NCI-H146 treated with DMSO at 0.1 percent for 48 hours (cell line): ENCODE results near the gene SIM1.

Experiments used
- DNase-seq: peaks from one replicate; lab custom pipeline; 2025; ENCODE audit not compliant: unreplicated experiment; lab: John Stamatoyannopoulos, UW

The SIM1 gene

DNA sequence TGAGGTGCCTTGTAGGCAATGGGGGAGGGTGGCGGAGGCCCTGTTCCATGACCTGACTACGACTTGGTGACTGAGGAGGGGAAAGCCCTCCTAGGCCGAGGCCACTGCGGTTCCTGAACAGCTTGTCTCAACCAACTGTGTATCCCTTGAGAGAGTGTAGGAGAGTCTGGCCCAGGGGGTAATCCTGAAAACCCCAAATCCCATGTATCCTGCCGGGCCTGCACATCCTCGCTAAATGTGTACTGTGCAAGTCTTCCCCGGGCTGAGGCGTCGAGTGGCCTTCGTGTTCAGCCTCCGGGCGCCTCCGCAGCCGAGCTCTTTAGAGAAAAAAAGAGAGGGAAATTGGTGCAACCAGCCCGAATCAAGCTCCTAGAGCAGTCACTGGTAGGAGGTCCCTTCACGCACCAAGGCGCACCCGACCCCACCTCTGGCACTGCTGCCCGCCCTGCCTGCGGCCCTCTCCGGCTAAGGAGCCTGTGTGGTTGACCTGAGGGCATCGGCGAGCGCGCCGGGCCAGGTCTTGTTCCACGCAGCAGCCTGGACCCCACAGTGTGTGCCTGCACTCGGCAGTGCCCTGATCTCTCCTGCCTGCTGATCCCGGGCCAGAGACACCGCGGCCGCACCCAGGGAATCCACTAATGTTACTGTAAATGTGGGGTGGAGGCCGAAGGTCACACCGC, 7.3 kb downstream of the SIM1 start:
- no peak for DNase-seq

GRCh38 chr6:100456908-100457235, 7.8 kb downstream of the SIM1 start:
- DNase-seq = no peak

DNA sequence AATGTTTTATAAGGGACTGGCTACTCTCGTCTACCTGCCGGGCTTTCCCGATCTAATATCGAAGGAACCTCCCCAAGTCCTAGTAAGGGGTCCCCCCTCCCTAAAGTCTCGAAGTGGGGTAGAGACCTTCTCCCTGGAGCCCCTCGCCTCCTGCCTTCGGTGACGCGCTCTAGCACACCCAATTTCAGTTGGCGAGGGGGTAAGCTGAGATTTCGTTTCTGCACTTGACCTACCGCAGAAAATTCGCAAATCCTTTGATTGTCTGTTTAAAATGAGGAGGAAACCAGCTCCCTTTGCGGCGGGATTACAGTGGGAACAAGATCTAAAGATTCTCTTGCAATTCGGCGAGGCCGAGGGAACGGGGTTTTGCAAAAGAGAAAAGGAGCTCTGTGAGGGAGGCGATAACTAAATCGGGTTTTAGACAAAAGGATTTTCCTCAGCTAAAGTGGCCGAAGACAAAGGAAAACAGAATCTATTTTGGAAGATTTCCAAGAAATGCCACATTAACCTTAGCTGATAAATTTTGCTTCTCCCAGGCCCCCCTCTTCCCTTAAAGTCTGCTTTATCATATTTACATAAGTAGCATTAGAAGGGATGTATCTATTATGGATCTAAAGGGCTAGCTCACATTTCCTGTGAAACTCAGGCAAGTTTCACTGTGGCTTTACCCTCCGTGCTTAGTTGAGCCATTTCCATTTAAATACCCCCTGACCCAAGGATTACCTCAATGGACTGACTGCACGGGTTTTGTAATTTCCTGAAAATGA, 8.4 kb downstream of the SIM1 start:
- no peak for DNase-seq

DNA sequence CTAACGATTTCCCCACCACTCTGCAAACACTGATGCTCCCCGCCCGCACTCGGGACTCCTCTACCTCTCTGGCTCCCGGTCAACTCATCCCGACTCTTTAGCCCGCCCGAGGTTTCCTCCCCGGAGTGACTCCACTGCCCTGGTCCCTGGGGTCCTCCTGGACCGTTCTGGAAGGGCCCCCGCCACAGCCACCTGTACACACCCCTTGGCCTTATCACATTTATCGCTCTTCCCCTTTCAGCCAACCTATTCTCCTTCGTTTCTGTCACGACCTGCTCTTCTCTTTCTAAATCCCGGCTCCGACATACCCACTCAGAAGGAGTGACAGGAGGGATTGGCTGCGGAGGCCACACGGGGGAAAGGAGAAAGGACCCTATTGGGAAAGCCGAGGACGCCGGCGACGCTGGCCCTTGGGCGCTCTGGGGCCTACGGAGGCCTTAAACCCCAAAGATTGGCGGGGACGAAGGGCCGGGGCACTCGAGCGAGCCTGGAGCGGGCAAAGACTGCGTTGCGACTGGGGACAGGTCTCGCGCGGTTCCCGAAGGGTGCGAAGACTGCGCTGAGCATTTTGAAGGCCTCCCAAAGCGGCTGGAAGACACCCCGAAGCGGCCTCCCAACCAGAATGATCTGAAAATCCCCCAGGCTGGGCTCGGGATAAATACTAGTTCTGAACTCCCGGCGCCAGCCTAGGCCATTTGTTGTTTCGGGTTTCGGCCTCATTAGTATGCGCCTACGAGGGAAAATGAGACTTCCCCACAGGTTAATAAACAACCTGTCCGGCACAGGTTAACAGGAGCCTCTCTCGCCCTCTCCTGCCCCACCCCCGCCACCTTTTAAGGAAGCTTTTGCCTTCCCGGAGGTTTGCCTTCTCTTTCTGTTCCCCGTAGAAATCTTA, 9.2 kb downstream of the SIM1 start:
- no peak for DNase-seq

DNA sequence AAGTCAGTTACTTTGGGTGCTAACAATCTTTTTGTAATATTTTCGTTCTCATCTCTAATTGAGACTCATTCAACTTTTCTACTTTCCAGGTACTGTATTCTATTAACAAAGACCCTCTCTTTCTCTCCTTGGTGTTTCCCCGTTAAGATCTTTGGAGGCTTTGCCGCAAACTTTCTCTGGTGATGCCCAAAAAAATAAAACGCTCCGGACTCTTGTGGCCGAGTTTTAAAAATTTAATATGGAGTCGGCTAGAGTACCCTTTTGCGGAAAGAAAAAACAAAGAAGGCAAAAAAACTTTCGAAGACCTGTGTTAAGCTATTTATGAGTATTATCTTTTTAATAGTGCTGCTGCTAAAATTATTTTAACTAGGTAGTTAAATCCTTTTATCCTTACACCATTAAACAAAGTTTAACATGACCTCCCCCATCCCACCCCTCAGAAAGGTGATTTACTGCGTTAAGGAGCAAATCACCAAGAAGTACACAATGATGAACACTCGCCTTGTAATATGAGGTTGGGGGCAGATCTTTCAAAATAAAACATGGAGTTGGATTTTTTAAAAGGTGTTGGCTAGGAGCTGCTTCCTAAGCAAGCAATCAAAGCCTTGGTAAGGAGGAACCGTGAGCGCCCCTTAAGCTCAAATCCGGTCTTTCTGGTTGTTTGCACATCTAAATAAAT, 10.0 kb downstream of the SIM1 start:
- no peak for DNase-seq

DNA sequence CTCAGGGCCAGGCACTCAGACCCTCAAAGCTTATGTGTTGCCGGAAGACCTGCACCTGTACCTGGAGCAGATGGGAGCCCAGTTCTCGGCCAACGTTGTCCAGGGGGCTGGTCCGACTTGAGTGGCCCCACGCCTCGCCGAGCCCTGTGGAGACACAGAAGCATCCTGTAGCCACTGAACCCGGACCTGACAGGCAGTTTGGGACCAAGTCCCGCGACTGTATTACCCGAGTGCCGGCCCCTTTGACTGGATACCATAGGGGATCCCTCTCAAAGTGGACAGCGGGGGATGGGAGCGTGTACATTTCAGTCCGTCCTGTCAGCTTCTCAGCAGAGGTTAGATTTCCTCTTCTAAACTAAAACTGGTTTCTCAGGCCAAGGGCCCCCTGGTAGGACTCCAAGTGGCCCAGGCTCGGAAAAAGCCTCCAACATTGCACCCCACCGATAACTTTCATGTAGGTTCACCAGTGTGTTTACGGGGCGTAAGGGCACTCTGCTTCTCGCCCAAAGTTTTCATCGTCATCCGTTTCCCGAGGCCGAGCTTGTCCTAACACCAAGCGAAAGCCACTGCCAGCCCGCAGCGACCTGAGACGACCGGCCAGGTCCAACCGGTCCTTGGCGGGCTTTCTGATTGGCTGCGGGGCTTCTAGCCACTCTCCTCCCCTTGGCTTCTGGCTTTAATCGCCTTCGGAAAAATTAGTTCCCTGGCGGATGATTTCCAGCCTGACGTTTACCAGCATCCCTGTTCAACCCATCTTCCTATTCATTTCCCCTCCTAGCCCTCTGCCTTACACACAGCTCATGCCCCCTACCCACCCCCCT, 10.8 kb downstream of the SIM1 start:
- no peak for DNase-seq

GRCh38 chr6:100452998-100453397, 11.7 kb downstream of the SIM1 start:
- no peak for DNase-seq

- no peak for DNase-seq
Measured at GRCh38 chr6:100451577-100451976, 13.1 kb downstream of the SIM1 start.

DNA sequence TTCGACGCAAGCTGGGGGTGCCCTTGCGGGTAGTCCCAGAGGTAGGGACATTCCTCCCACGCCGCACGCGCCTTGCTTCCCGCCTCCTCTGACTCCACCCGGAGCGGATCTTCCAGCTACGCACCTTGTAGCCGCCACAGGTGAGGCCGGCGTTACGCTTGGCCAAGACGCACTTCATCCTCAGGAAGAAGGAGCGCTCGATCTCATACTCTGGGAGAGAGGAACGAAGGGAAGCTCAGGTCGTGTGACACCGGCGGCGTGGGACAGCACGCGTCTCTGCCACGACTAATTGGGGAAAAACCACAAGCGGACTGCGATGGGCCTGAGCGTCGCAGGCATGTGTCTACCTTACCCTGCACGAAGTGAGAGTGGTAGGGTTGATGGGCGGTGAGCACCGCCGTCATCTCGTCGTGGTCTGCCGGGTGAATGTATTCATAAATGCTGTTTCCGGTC, 15.5 kb downstream of the SIM1 start:
- DNase-seq = no peak

DNA sequence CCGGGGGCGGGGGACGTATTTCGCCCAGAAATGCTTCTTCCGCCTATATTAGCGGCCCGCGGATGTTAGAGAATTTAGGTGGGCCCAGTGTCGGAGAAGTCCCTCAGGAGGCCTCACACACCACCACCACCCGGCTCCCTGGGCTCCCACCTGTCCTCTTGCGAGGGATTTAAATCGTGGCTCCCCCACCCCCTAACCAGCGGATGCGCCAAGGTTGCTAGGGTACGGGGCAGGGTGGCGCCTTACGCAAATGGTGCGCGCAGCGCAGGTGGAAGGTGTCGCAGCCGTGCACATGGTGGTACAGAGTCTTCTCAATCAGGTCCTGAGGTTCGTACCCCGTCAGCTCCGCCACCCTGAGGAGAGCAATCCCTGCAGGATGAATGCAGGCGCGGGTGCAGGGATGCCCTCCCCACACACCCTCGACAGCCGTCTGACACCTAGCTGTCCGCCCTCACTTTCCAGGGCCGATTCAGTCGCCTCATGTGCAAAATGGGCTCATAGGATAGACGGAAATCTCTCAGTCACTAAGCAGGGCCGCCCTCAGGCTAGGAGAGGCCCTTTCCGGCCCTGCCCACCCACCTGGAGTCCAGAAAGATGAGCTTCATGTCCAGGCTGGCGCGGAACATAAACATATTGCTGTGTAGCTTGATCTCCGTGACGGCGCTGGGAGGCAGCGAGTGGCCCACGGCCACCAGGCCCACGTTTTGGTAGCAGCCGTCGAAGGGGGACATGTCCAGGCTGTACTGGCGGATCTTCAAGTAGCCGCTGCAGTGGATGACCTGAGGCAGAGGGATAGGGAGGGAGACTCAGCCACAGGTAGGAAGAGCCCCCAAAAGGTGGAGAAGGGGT, 16.6 kb downstream of the SIM1 start:
- no peak for DNase-seq

DNA sequence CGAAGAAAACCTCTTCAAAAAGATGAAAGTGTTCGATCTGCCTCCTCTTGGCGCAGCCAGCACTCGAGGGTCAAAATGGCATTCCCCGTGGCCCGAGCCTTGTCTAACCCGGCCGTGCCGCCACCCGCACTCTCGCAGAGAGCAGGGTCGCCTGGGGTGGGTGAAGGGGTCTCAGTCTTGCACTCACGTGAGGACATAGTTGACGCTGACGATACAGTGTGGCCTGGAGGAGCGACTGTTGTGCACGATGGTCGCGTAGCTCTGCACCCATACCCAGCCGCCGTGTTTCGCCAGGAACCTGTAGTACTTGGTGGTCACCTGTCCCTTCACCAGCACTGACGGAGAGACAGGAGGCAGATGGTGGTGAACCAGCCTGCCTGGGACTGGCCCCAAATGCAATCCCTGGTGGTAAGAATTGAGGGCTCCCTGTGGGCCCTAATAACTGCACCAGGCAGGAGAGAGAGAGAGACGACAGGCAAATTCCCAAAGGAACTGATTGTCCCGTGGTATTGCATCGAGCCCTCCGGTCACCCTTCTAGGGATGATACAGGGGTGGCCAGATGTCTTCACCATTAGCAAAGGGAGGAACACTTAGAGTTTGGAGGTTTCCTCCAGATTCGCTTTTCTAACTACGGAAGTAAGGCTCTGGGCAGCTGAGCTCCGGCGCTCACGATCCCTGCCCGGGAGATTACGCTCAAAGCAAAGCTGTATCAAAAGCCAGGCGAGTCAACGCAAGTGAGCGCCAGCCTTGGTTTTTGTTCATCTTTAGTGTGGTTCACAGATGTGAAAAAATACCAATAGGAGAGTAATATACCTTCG, 17.4 kb downstream of the SIM1 start:
- DNase-seq = no peak

- DNase-seq = no peak
Measured at GRCh38 chr6:100446115-100447080, 18.3 kb downstream of the SIM1 start.

DNA sequence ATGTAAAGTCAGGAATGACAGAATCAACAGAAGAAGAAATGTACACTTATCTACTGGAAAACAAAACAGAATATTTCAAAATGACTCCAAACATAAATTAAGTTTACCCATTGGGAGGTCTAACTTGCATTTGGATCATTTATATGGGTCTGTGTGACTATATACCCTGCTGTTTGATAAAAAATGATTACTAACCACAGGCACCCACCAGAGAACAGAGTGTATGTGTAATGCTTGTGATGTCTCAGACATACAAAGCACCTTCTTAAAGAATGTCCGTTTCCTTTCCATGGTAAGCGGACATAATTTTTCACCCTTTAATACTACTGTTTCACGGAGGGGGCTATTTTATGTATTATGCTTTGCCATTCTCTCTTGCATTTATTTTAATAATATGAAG, 19.2 kb downstream of the SIM1 start:
- DNase-seq = no peak

- DNase-seq = no peak
Measured at GRCh38 chr6:100440935-100441334, 23.8 kb downstream of the SIM1 start.

GRCh38 chr6:100435299-100435698, 29.4 kb downstream of the SIM1 start:
- no peak for DNase-seq

GRCh38 chr6:100433726-100434435, 30.8 kb downstream of the SIM1 start:
- no peak for DNase-seq

DNA sequence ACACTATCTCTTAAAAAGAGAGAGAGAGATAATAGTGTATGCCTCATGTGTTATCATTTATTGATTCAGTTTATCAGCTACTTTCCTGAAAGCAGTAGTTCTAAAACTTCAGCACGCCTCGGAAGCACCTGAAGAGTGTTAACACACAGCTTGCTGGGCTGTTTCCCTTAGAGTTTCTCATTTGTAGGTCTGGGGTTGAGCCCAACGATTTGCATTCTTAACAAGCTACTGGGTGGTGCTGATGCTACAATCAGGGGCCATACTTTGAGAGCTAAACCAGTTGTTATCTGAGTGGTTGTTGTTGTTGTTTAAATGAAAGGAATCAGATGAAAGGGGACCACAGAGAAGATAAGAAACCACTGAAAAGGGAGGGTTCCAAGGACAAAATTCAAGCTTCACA, 32.6 kb downstream of the SIM1 start:
- no peak for DNase-seq
